ENCODE results near the gene LHFPL3.

DNA sequence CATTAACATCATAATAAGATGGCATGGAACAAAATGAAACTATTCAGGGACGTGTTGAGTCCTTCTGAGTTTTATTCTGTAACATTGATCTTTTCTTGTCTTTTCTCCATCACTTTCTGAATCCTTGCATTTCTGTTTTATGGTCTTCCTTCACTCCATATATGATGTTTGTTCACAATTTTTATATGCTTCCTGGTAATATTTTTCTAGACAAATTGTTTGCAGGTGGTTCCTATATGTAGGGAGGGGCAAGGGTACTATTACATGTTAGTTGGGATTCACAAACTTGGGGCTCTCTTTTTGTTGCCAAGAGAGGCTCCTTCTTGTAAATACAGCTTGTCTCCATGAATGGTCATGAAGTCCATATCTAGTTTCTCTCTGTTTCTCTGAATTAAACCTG is 159.2 kb downstream of the LHFPL3 start:
- TF ChIP-seq, protein P1, sequence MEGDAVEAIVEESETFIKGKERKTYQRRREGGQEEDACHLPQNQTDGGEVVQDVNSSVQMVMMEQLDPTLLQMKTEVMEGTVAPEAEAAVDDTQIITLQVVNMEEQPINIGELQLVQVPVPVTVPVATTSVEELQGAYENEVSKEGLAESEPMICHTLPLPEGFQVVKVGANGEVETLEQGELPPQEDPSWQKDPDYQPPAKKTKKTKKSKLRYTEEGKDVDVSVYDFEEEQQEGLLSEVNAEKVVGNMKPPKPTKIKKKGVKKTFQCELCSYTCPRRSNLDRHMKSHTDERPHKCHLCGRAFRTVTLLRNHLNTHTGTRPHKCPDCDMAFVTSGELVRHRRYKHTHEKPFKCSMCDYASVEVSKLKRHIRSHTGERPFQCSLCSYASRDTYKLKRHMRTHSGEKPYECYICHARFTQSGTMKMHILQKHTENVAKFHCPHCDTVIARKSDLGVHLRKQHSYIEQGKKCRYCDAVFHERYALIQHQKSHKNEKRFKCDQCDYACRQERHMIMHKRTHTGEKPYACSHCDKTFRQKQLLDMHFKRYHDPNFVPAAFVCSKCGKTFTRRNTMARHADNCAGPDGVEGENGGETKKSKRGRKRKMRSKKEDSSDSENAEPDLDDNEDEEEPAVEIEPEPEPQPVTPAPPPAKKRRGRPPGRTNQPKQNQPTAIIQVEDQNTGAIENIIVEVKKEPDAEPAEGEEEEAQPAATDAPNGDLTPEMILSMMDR (conservative IDR thresholded peaks at IDR 0.05) = no peak
- no peak for TF ChIP-seq EZH2 (IDR thresholded peaks at IDR 0.05; ENCODE audit: low read depth)
